GM12874 (cell line): ENCODE data around the gene PRR3.

Experiments
- TF ChIP-seq, protein P1 (sequence below): IDR thresholded peaks from 2 replicates; pipeline ENCODE4 v1.5.1; 2011; ENCODE audit warnings: low read depth, mild to moderate bottlenecking, control low read depth, low read length, moderate library complexity; ENCODE audit not compliant: insufficient read depth

Gene PRR3

DNA sequence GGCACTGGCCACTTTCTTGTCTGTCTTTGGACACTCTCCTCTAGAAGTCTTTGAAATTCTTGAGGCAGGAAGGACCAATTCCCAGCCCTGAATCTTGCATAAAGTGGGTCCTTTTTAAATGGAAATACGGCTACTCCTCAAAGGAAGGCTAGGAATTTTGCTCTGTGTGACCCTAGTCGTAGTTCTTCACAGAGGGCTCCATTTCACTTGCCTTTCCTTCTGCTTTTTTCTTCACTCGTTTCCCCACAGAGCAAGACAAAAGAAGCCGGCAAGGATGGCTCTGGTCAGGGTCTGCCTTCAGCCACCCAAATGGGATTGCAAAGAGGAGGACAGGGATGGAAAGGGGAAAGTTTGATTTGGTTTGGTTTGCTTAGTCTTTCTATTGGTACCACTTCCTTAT lies 42.0 kb upstream of the PRR3 start:
- TF ChIP-seq, protein P1, sequence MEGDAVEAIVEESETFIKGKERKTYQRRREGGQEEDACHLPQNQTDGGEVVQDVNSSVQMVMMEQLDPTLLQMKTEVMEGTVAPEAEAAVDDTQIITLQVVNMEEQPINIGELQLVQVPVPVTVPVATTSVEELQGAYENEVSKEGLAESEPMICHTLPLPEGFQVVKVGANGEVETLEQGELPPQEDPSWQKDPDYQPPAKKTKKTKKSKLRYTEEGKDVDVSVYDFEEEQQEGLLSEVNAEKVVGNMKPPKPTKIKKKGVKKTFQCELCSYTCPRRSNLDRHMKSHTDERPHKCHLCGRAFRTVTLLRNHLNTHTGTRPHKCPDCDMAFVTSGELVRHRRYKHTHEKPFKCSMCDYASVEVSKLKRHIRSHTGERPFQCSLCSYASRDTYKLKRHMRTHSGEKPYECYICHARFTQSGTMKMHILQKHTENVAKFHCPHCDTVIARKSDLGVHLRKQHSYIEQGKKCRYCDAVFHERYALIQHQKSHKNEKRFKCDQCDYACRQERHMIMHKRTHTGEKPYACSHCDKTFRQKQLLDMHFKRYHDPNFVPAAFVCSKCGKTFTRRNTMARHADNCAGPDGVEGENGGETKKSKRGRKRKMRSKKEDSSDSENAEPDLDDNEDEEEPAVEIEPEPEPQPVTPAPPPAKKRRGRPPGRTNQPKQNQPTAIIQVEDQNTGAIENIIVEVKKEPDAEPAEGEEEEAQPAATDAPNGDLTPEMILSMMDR = no peak

DNA sequence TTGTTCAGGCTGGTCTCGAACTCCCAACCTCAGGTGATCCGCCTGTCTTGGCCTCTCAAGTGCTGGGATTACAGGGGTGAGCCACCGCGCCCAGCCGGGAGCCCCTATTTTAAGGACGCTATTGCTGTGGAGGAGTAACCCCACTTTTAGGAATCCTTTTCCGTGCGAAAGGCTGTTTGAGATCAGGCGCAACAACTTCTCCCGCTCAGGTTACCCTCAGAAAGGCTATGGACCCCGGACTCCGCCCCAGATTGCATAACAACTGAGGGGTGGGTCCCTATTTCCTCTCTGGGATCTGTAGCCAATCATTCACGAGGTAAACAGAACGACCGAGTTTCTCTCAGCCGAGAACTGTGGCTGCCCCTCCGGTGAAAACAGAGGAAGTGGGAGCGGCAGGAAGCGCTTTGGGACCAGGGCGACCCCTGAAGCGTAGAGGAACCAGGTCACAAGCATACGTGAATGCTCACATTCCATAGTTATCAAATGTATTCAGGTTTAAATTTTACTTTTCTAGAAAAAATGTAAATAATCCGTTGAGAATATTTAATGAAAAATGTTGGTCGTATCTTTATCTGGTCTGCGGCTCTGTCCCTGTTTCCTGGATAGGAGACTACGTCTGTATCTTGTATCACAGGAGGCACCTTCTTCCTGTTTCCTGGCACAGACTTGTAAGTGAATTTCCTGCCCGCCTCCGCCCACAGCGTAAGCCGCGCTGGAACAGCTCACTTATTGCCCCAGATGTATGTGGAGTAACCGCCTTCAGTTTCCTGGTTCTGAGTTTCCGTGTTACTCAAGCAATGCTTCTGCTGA lies 40.9 kb upstream of the PRR3 start:
- TF ChIP-seq, protein P1 = no peak

DNA sequence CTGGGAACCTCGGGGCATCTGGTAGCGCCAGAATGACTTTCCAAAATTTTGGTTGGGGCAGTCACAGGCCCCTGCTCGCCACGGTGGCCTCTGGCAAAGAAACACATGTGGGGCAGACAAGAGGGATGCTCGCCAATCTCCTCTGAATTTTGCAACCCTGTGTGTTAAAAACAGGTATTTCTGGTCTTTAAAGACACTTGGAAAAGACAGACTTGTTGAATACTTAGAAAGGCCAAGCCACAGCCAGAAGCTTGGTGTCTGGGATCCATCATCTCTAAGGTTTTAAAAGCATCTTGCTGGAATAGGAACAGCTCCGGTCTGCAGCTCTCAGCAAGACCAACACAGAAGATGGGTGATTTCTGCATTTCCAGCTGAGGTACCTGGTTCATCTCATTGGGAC lies 36.6 kb upstream of the PRR3 start:
- TF ChIP-seq, protein P1 = no peak

DNA sequence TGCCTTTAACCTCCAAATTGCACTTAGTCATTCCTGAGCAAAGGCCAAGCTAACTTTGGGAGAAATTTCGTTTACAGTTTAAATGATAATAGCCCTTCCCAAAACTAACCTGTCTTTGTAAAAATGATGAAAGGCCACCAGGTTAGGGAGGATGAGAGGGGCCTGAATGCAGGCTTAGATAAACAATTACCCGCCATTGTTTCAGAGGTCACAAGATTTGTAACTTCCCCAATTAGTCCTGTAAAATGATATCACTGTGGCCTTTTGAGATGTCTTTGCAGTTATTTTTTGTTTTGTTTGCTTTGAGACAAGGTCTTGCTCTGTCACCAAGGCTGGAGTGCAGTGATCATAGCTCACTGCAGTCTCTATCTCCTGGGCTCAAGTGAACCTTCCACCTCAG lies 27.1 kb upstream of the PRR3 start:
- TF ChIP-seq, protein P1 = no peak

DNA sequence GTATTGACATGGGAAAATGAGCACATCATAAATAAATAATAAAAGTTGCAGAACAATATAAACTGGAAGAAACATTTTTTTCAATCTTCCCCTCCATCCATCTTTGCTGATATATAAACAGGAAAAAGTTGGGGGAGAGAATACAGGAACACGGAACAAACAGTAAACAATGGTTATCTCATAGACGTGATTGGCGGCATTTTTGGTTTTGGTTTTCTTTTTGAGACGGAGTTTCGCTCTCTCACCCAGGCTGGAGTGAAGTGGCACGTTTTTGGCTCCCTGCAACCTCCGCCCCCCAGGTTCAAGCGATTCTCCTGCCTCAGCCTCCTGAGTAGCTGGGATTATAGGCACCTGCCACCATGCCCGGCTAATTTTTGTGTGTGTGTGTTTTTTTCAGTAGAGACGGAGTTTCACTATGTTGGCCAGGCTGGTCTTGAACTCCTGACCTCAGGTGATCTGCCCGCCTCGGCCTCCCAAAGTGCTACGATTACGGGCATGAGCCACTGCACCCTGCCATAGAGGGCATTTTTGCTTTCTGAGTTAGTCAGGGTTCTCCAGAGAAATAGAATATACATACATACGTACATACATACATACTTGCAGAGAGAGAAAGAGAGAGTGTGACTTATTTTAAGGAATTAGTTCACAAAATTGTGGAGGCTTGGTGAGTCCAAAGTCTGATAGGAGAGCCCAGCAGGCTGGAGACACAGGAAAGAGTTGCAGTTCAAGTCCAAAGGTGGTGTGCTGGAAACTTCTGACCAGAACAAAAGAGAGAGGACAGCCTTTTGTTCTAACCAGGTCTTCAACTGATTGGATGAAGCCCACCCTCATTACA lies 23.4 kb upstream of the PRR3 start:
- TF ChIP-seq, protein P1 = no peak

DNA sequence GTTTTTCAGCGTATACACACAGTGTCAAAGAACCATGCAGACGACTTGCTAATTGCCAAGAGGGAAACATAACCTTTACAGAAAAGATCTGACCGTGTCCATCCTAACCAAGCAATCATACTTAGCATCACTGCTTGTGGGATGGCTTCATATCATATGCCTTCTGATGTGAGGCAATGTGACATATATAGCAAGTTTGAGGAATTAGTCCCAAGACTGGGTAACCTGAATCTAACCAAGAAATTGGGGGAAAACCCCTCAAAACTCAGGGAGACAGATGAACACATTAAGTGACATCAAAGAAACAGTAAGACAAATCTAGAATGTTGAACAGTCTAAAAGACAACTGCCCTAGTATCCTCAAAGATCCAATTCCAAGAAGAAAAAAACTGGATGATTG lies 19.2 kb upstream of the PRR3 start:
- TF ChIP-seq, protein P1 = no peak
